Suprapubic skin (tissue), 4 donors: ENCODE results near the gene POLR2A. TPM values are rescaled to one million over a fixed set of nuclear protein-coding genes. Genes with fewer than 3 reads are reported as not detected.
A peak's percentile ranks its signal among the peaks of the same experiment; 100 is the strongest.

Experiments
- DNase-seq, 2 donors: peaks; one replicate each; pipeline ENCODE4 v3.0.0-alpha.2; 2019; ENCODE audit warnings: low spot score in 2 of 2
- H3K27ac ChIP-seq: fragments of 200-600 bp; sonication (generic); one replicate; pipeline ENCODE4 v1.5.1; 2019
- H3K27me3 ChIP-seq: fragments of 200-600 bp; sonication (generic); one replicate; pipeline ENCODE4 v1.5.1; 2019
- H3K36me3 ChIP-seq: fragments of 200-600 bp; sonication (generic); one replicate; pipeline ENCODE4 v1.5.1; 2019
- H3K4me1 ChIP-seq: fragments of 200-600 bp; sonication (generic); one replicate; pipeline ENCODE4 v1.5.1; 2019
- H3K4me3 ChIP-seq: fragments of 200-600 bp; sonication (generic); one replicate; pipeline ENCODE4 v1.5.1; 2019; ENCODE audit warnings: mild to moderate bottlenecking
- H3K9me3 ChIP-seq: fragments of 200-600 bp; sonication (generic); one replicate; pipeline ENCODE4 v1.5.1; 2019
- CTCF ChIP-seq, 2 donors: fragments of 200-600 bp in 1 of 2; fragments of 450-650 bp in 1 of 2; sonication (generic) in 1 of 2; IDR thresholded peaks; one replicate each; pipeline ENCODE4 v1.5.1; 2016 to 2019; ENCODE audit warnings: antibody characterized with exemption in 2 of 2, mild to moderate bottlenecking in 1 of 2, moderate library complexity in 1 of 2
- EP300 ChIP-seq: sonication (generic); formaldehyde crosslinking; IDR thresholded peaks from one replicate; pipeline ENCODE4 v1.6.1; 2017; ENCODE audit warnings: antibody characterized with exemption
- POLR2A ChIP-seq, 2 donors: fragments of 450-650 bp; IDR thresholded peaks; one replicate each; pipeline ENCODE4 v1.6.1; 2017; ENCODE audit warnings: antibody characterized with exemption in 2 of 2, mild to moderate bottlenecking in 2 of 2, moderate library complexity in 2 of 2
- POLR2AphosphoS5 ChIP-seq, 3 donors: sonication (generic); formaldehyde crosslinking; IDR thresholded peaks; one replicate each; pipeline ENCODE4 v1.6.1; 2017; ENCODE audit warnings: antibody characterized with exemption in 3 of 3
- WGBS: methylation state at CpG from one replicate; pipeline ENCODE4 v1.1.5; 2018; 5-methylcytosine and 5-hydroxymethylcytosine counted together
- total RNA-seq, 4 donors: library from RNA; depleted of rRNA; stranded (reverse); fragments of >200 nt; gene quantifications; one replicate each; pipeline ENCODE4 v1.1.0, GENCODE V29; 2016

POLR2A gene
- total RNA-seq, 4 donors from 2014 or later, result 104 to 194 (median 140) TPM

- TF ChIP-seq POLR2A (IDR thresholded peaks at IDR 0.05) (no peak), POLR2AphosphoS5 (IDR thresholded peaks at IDR 0.05) (no peak), CTCF (IDR thresholded peaks at IDR 0.05) (no peak), EP300 (no peak)
- 80% methylated on average over 11 of the region's 14 CpGs for WGBS
- no peaks in the 10 kb centered on the region for H3K27me3 ChIP-seq
- peak overlapping the region; percentile 55 for H3K27ac ChIP-seq
- no peak for DNase-seq
- no peak overlapping the region for H3K4me3 ChIP-seq
- H3K4me1 ChIP-seq, result peaks cover 28% of the 10 kb centered on the region
- no peaks in the 10 kb centered on the region for H3K9me3 ChIP-seq
- peaks cover 30% of the 10 kb centered on the region for H3K36me3 ChIP-seq
These were observed 20.8 kb upstream of the POLR2A start for GRCh38 chr17:7463372-7463846.

GRCh38 chr17:7464081-7464480 lies 20.1 kb upstream of the POLR2A start:
- H3K36me3 ChIP-seq, result peaks cover 30% of the 10 kb centered on the region
- no peak for TF ChIP-seq POLR2A (IDR thresholded peaks at IDR 0.05)
- TF ChIP-seq CTCF (IDR thresholded peaks at IDR 0.05), result no peak
- no peaks in the 10 kb centered on the region for H3K9me3 ChIP-seq
- no peaks in the 10 kb centered on the region for H3K27me3 ChIP-seq
- DNase-seq, result no peak
- peaks cover 28% of the 10 kb centered on the region for H3K4me1 ChIP-seq
- 70% methylated on average over 5 of the region's 9 CpGs for WGBS
- peak overlapping the region; percentile 55 for H3K27ac ChIP-seq
- H3K4me3 ChIP-seq, result no peak overlapping the region

- 95% methylated on average over 16 of the region's 33 CpGs for WGBS
- Histone ChIP-seq H3K36me3 (peaks cover 30% of the 10 kb centered on the region), H3K4me3 (no peak overlapping the region), H3K27me3 (no peaks in the 10 kb centered on the region), H3K9me3 (no peaks in the 10 kb centered on the region), H3K27ac (peak overlapping the region; percentile 25), H3K4me1 (peaks cover 28% of the 10 kb centered on the region)
- TF ChIP-seq POLR2A (IDR thresholded peaks at IDR 0.05), result no peak
- TF ChIP-seq CTCF (IDR thresholded peaks at IDR 0.05), result no peak
- no peak for TF ChIP-seq POLR2AphosphoS5 (IDR thresholded peaks at IDR 0.05)
- TF ChIP-seq EP300, result no peak
- no peak for DNase-seq
These were observed 18.4 kb upstream of the POLR2A start for GRCh38 chr17:7465597-7466275.

- peak overlapping the region; percentile 25 for H3K27ac ChIP-seq
- peaks cover 28% of the 10 kb centered on the region for H3K4me1 ChIP-seq
- WGBS, result 80% methylated on average over 9 of the region's 9 CpGs
- H3K9me3 ChIP-seq, result no peaks in the 10 kb centered on the region
- no peaks in the 10 kb centered on the region for H3K27me3 ChIP-seq
- TF ChIP-seq POLR2A (IDR thresholded peaks at IDR 0.05) (no peak), CTCF (IDR thresholded peaks at IDR 0.05) (no peak)
- no peak overlapping the region for H3K4me3 ChIP-seq
- DNase-seq, result no peak
- H3K36me3 ChIP-seq, result peaks cover 30% of the 10 kb centered on the region
These were observed 17.9 kb upstream of the POLR2A start for GRCh38 chr17:7466318-7466638.

GRCh38 chr17:7466639-7467341 lies 17.4 kb upstream of the POLR2A start:
- H3K36me3 ChIP-seq, result peaks cover 30% of the 10 kb centered on the region

More at GRCh38 chr17:7466639-7467341, 17.4 kb upstream of the POLR2A start:
- H3K4me3 ChIP-seq, result no peak overlapping the region
- H3K4me1 ChIP-seq, result peaks cover 29% of the 10 kb centered on the region
- H3K27ac ChIP-seq, result peak overlapping the region; percentile 25
- no peak for DNase-seq
- no peaks in the 10 kb centered on the region for H3K27me3 ChIP-seq
- no peak for TF ChIP-seq POLR2AphosphoS5 (IDR thresholded peaks at IDR 0.05)
- no peak for TF ChIP-seq POLR2A (IDR thresholded peaks at IDR 0.05)
- TF ChIP-seq CTCF (IDR thresholded peaks at IDR 0.05), result no peak
- TF ChIP-seq EP300, result no peak
- 73% methylated on average over 16 of the region's 16 CpGs for WGBS
- H3K9me3 ChIP-seq, result no peaks in the 10 kb centered on the region
